HG02678 (cell line): ENCODE measurements around the gene MORC2.

Experiments used
- ATAC-seq: cut with Tn5 transposase; IDR thresholded peaks from one replicate; pipeline ENCODE4 v1.9.1; 2021; ENCODE audit warnings: mild to moderate bottlenecking, moderate library complexity; ENCODE audit not compliant: unreplicated experiment

MORC2 gene

DNA sequence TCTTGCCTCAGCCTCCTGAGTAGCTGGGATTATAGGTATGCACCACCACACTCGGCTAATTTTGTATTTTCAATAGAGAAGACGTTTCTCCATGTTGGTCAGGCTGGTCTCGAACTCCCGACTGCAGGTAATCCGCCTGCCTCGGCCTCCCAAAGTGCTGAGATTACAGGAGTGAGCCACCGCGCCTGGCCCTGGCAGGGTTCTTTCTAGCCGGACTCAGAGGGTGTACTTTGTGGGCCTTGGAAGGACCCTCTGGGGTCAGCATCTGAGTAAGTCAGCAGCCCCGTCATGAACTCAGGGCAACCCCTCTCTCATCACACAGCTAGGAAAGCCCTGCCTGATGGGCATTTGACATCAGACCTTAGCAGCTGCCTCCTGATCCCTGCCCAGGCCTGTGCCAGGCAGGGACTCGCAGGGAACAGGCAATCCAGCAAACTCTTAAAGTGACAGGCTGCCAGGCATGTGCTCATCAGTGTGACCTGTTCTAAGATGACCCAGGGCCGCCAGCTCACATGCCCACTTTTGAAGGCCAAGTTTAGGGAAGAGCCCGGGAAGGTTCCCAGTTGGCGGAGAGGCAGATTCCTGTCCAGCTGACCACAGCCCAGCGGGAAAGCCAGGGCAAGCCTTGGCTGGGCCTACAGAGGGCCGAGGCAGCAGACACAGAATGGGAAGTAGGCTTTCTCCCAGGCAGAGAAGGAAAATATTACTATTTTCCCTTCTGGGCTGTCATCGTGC, 92.9 kb downstream of the MORC2 start:
- ATAC-seq: no peak
